HepG2 (cell line): Measurements from ENCODE around the gene SH3D21. TPM values are rescaled to one million over a fixed set of nuclear protein-coding genes. Genes with fewer than 3 reads are reported as not detected.

Experiments
- ADNP ChIP-seq: sonication (generic); formaldehyde crosslinking; IDR thresholded peaks from 2 replicates; pipeline ENCODE4 v1.4.0; 2020; ENCODE audit warnings: missing genetic modification reagents
- ATF4 ChIP-seq, 2 experiments: fragments of 450-650 bp in 1 of 2; sonication (generic) in 1 of 2; formaldehyde crosslinking; IDR thresholded peaks; 2 replicates each; pipeline versions ENCODE4 v1.5.0 to v1.8.0; 2020 to 2022; ENCODE audit warnings: mild to moderate bottlenecking in 1 of 2, missing genetic modification reagents in 1 of 2
- BCL6 ChIP-seq: IDR thresholded peaks from 2 replicates; pipeline ENCODE4 v1.6.1; 2016; ENCODE audit warnings: missing genetic modification reagents, missing compliant biosample characterization
- CBFB ChIP-seq: sonication (generic); formaldehyde crosslinking; IDR thresholded peaks from 2 replicates; pipeline ENCODE4 v1.4.0; 2020; ENCODE audit warnings: missing genetic modification reagents
- GATAD1 ChIP-seq: IDR thresholded peaks from 2 replicates; pipeline ENCODE4 v1.6.1; 2016; ENCODE audit warnings: missing genetic modification reagents, missing compliant biosample characterization
- HDAC2 ChIP-seq: sonication (generic); formaldehyde crosslinking; IDR thresholded peaks from 2 replicates; pipeline ENCODE4 v1.4.0; 2020; ENCODE audit warnings: missing genetic modification reagents
- HMG20A ChIP-seq: IDR thresholded peaks from 2 replicates; pipeline ENCODE4 v1.6.1; 2016; ENCODE audit warnings: borderline replicate concordance
- HNF4A ChIP-seq: sonication (generic); formaldehyde crosslinking; IDR thresholded peaks from 2 replicates; pipeline ENCODE4 v1.4.0; 2020; ENCODE audit warnings: missing genetic modification reagents
- KAT8 ChIP-seq: IDR thresholded peaks from 2 replicates; pipeline ENCODE4 v1.6.1; 2016; ENCODE audit warnings: missing genetic modification reagents, missing compliant biosample characterization
- MED8 ChIP-seq: sonication (generic); formaldehyde crosslinking; IDR thresholded peaks from 2 replicates; pipeline ENCODE4 v1.8.1; 2023; ENCODE audit warnings: mild to moderate bottlenecking, missing genetic modification reagents; ENCODE audit not compliant: insufficient replicate concordance
- MIER3 ChIP-seq: IDR thresholded peaks from 2 replicates; pipeline ENCODE4 v1.6.1; 2016; ENCODE audit warnings: missing compliant biosample characterization, borderline replicate concordance
- MXD4 ChIP-seq: IDR thresholded peaks from 2 replicates; pipeline ENCODE4 v1.6.1; 2016; ENCODE audit warnings: mild to moderate bottlenecking, missing biosample characterization, missing genetic modification reagents
- MYC ChIP-seq: sonication (generic); formaldehyde crosslinking; IDR thresholded peaks from 2 replicates; pipeline ENCODE4 v1.9.0; 2021; ENCODE audit warnings: missing genetic modification reagents, borderline replicate concordance
- NFKBIZ ChIP-seq: IDR thresholded peaks from 2 replicates; pipeline ENCODE4 v1.6.1; 2018; ENCODE audit warnings: missing genetic modification reagents, missing compliant biosample characterization
- NR2C2 ChIP-seq: sonication (generic); formaldehyde crosslinking; IDR thresholded peaks from 2 replicates; pipeline ENCODE4 v1.4.0; 2020; ENCODE audit warnings: missing genetic modification reagents, mild to moderate bottlenecking, moderate library complexity, borderline replicate concordance
- PATZ1 ChIP-seq: sonication (generic); formaldehyde crosslinking; IDR thresholded peaks from 2 replicates; pipeline ENCODE4 v1.4.0; 2020; ENCODE audit warnings: missing genetic modification reagents
- RARA ChIP-seq: IDR thresholded peaks from 2 replicates; pipeline ENCODE4 v1.6.1; 2016; ENCODE audit warnings: missing genetic modification reagents, missing compliant biosample characterization
- RBAK ChIP-seq: sonication (generic); formaldehyde crosslinking; IDR thresholded peaks from 2 replicates; pipeline ENCODE4 v1.5.1; 2020; ENCODE audit warnings: mild to moderate bottlenecking, missing genetic modification reagents
- SIN3A ChIP-seq: IDR thresholded peaks from 2 replicates; pipeline ENCODE4 v1.6.1; 2011; ENCODE audit warnings: low read depth, mild to moderate bottlenecking, control low read depth, low read length, borderline replicate concordance
- SMC3 ChIP-seq: IDR thresholded peaks from 2 replicates; pipeline ENCODE4 v1.6.1; 2011; ENCODE audit warnings: low read length, improper control_type of control experiment
- SP5 ChIP-seq: IDR thresholded peaks from 2 replicates; pipeline ENCODE4 v1.6.1; 2016; ENCODE audit warnings: low read depth, borderline replicate concordance
- TGIF2 ChIP-seq: IDR thresholded peaks from 2 replicates; pipeline ENCODE4 v1.6.1; 2016; ENCODE audit warnings: control low read depth, missing compliant biosample characterization
- ZBTB38 ChIP-seq: sonication (generic); formaldehyde crosslinking; IDR thresholded peaks from 2 replicates; pipeline ENCODE4 v1.5.1; 2020; ENCODE audit warnings: mild to moderate bottlenecking, missing genetic modification reagents
- ZNF207 ChIP-seq: fragments of 450-650 bp; IDR thresholded peaks from 2 replicates; pipeline ENCODE4 v1.6.1; 2016; ENCODE audit warnings: antibody characterized with exemption, borderline replicate concordance
- ZNF281 ChIP-seq: sonication (generic); formaldehyde crosslinking; IDR thresholded peaks from 2 replicates; pipeline ENCODE4 v1.4.0; 2020; ENCODE audit warnings: missing genetic modification reagents, borderline replicate concordance
- ZNF615 ChIP-seq: sonication (generic); formaldehyde crosslinking; IDR thresholded peaks from 2 replicates; pipeline ENCODE4 v1.5.0; 2020; ENCODE audit warnings: mild to moderate bottlenecking, missing genetic modification reagents, borderline replicate concordance
- ZNF775 ChIP-seq: sonication (generic); formaldehyde crosslinking; IDR thresholded peaks from 2 replicates; pipeline ENCODE4 v1.4.0; 2020; ENCODE audit warnings: missing genetic modification reagents, mild to moderate bottlenecking, moderate library complexity, borderline replicate concordance
- ZNF891 ChIP-seq: sonication (generic); formaldehyde crosslinking; IDR thresholded peaks from 2 replicates; pipeline ENCODE4 v1.5.0; 2020; ENCODE audit warnings: mild to moderate bottlenecking, missing genetic modification reagents
- polyA plus RNA-seq, 8 experiments: library from polyadenylated mRNA; depleted of rRNA in 3 of 8; stranded (reverse) in 7 of 8; unstranded in 1 of 8; fragments of >200 nt; fragmentation: Illumina TruSeq in 4 of 8; extraction: Trizol in 4 of 8; gene quantifications; 2 replicates each; pipeline versions ENCODE4 v1.2.1 to v1.2.3, GENCODE V29; 2011 to 2016; ENCODE audit warnings: low read depth in 4 of 8, missing spikeins in 1 of 8, mixed read lengths in 1 of 8; ENCODE audit not compliant: insufficient read depth in 1 of 8
- total RNA-seq, 5 experiments: library from RNA; depleted of rRNA; stranded (reverse); fragments of >200 nt; fragmentation: Illumina TruSeq; extraction: Trizol; gene quantifications; 2 replicates each; pipeline ENCODE4 v1.2.3, GENCODE V29; 2016; ENCODE audit warnings: low read depth in 1 of 5

The SH3D21 gene
- total and polyA plus RNA-seq, 2 of the 13 experiments (the other 11 are each of a cell fraction or from before 2014, with no cell fraction given), result 5.1 to 8.6 TPM

- TF ChIP-seq TGIF2 (peak; percentile 68), KAT8 (CRISPR knock-in tag) (peak; percentile 50), BCL6 (CRISPR knock-in tag) (peak; percentile 71), SIN3A (peak; percentile 66), PATZ1 (CRISPR knock-in tag) (peak; percentile 59), MXD4 (peak; percentile 36; the same call in 1 of the 2 replicates), SP5 (CRISPR knock-in tag) (no peak), MIER3 (0 out of 2 replicates have a peak, but pooled peaks have one; percentile 60), HMG20A (CRISPR knock-in tag) (peak; percentile 87), ZNF775 (no peak), NR2C2 (CRISPR knock-in tag) (peak; percentile 46; the same call in 1 of the 2 replicates), MYC (CRISPR knock-in tag) (peak; percentile 81), GATAD1 (peak; percentile 61), NFKBIZ (CRISPR knock-in tag) (no peak; the same call in 1 of the 2 replicates), RARA (peak; percentile 75), ZNF281 (CRISPR knock-in tag) (peak; percentile 64; the same call in 1 of the 2 replicates), ZBTB38 (CRISPR knock-in tag) (peak; percentile 69; the same call in 1 of the 2 replicates), ADNP (no peak), ZNF615 (CRISPR knock-in tag) (no peak), CBFB (CRISPR knock-in tag) (no peak), HDAC2 (peak; percentile 93), MED8 (CRISPR knock-in tag) (peak; percentile 48), RBAK (no peak), ATF4 (CRISPR knock-in tag; IDR thresholded peaks at IDR 0.05) (peak in 1 of 2 experiments; percentile 69; a peak in 2 of 4 replicates), ZNF891 (no peak), SMC3 (0 out of 2 replicates have a peak, but pooled peaks have one; percentile 16), HNF4A (CRISPR knock-in tag) (peak; percentile 94), ZNF207 (no peak)
Observed at GRCh38 chr1:36269408-36269838, 36.7 kb upstream of the SH3D21 start (continued).
